ENCODE results near the gene KCNE2.

Gene KCNE2

DNA sequence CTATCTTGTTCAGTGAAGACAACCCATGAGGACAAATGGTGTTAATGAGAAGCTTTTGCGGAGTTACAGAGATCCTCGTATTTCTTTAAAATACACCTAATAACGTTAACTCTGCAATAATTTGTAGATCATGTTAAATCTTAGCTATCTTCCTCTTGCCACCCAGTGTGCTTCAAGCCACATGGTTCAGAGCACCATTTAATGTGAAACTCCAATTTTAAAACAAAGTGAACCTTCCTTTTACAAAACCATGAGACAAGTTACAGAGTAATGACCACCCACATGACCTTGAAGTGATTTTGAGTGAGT lies 1.7 kb upstream of the KCNE2 start:
- no peak overlapping the region for H3K4me2 ChIP-seq (ENCODE audit: low read length, poor library complexity, severe bottlenecking)
- no peak overlapping the region for H2BK15ac ChIP-seq (ENCODE audit: low read depth, poor library complexity, severe bottlenecking)
- no peak overlapping the region for H2BK5ac ChIP-seq (ENCODE audit: low read depth, low read length, poor library complexity, severe bottlenecking)

DNA sequence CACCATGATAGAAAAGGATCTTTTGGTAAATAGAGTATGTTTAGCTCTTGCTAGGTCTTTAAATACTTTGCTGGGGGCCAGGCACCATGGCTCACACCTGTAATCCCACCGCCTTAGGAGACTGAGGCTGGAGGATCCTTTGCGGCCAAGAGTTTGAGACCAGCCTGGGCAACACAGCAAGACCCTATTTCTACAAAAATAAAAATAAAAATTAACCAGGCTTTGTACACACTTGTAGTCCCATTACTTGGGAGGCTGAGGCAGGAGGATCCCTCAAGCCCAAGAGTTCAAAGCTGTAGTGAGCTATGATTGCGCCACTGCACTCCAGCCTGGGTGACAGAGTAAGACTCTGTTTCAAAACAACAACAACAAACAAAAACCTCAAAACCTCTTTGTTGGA lies 1.1 kb upstream of the KCNE2 start:
- no peak overlapping the region for H2AK5ac ChIP-seq (ENCODE audit: low read length, severe bottlenecking)
- H3K18ac ChIP-seq (ENCODE audit: low read depth in 1 of 2, low read length in 2 of 2) = no peak overlapping the region
- no peak overlapping the region for H2BK120ac ChIP-seq (ENCODE audit: low read depth, low read length)
- no peak overlapping the region for H2BK15ac ChIP-seq (ENCODE audit: low read depth, poor library complexity, severe bottlenecking)
- no peak overlapping the region for H2BK12ac ChIP-seq (ENCODE audit: low read length in 2 of 2)
- no peak overlapping the region for H3K27ac ChIP-seq (ENCODE audit: low read length, poor library complexity, severe bottlenecking)
- no peaks in the 10 kb centered on the region for H3K4me1 ChIP-seq (ENCODE audit: control insufficient read depth, insufficient read depth, low read depth, low read length)
- no peaks in the 10 kb centered on the region for H3K27me3 ChIP-seq (ENCODE audit: control insufficient read depth in 1 of 2, insufficient read depth in 1 of 2, low read length in 2 of 2)
- no peak for DNase-seq
- H3K4ac ChIP-seq (ENCODE audit: low read depth in 1 of 2, low read length in 2 of 2) = no peak overlapping the region
- no peaks in the 10 kb centered on the region for H3K36me3 ChIP-seq (ENCODE audit: control insufficient read depth in 1 of 2, insufficient read depth in 2 of 2, low read depth in 1 of 2, low read length in 2 of 2)
- no peak overlapping the region for H4K8ac ChIP-seq (ENCODE audit: low read length)
- 100% methylated on average over 3 of the region's 3 CpGs for WGBS
- no peaks in the 10 kb centered on the region for H3K9me3 ChIP-seq (ENCODE audit: control insufficient read depth, low read length)
- H3K23ac ChIP-seq (ENCODE audit: low read length in 2 of 2) = no peak overlapping the region
- no peak overlapping the region for H3K14ac ChIP-seq (ENCODE audit: low read length in 2 of 2)
- H2BK5ac ChIP-seq (ENCODE audit: low read depth, low read length, poor library complexity, severe bottlenecking) = no peak overlapping the region
- no peak overlapping the region for H4K91ac ChIP-seq (ENCODE audit: low read length)
- no peak overlapping the region for H3K9ac ChIP-seq (ENCODE audit: low read length)
- no peak overlapping the region for H3K4me2 ChIP-seq (ENCODE audit: low read length, poor library complexity, severe bottlenecking)
- no peaks in the 10 kb centered on the region for H3K79me1 ChIP-seq (replicated peaks; ENCODE audit: low read length, poor library complexity, severe bottlenecking)
- H3K4me3 ChIP-seq (ENCODE audit: insufficient read depth in 1 of 2, low read depth in 1 of 2, low read length in 2 of 2) = no peak overlapping the region
- no peak overlapping the region for H2AFZ ChIP-seq (ENCODE audit: low read depth, low read length)

More for the DNA sequence above, 1.7 kb upstream of the KCNE2 start:
- Histone ChIP-seq H3K9ac (ENCODE audit: low read length) (no peak overlapping the region), H3K4ac (ENCODE audit: low read depth in 1 of 2, low read length in 2 of 2) (no peak overlapping the region), H3K36me3 (ENCODE audit: control insufficient read depth in 1 of 2, insufficient read depth in 2 of 2, low read depth in 1 of 2, low read length in 2 of 2) (no peaks in the 10 kb centered on the region), H4K91ac (ENCODE audit: low read length) (no peak overlapping the region), H3K18ac (ENCODE audit: low read depth in 1 of 2, low read length in 2 of 2) (no peak overlapping the region), H3K9me3 (ENCODE audit: control insufficient read depth, low read length) (no peaks in the 10 kb centered on the region), H2AFZ (ENCODE audit: low read depth, low read length) (no peak overlapping the region), H3K23ac (ENCODE audit: low read length in 2 of 2) (no peak overlapping the region), H2AK5ac (ENCODE audit: low read length, severe bottlenecking) (no peak overlapping the region), H3K79me1 (replicated peaks; ENCODE audit: low read length, poor library complexity, severe bottlenecking) (no peaks in the 10 kb centered on the region), H3K27ac (ENCODE audit: low read length, poor library complexity, severe bottlenecking) (no peak overlapping the region), H2BK12ac (ENCODE audit: low read length in 2 of 2) (no peak overlapping the region), H3K4me1 (ENCODE audit: control insufficient read depth, insufficient read depth, low read depth, low read length) (no peaks in the 10 kb centered on the region), H3K27me3 (ENCODE audit: control insufficient read depth in 1 of 2, insufficient read depth in 1 of 2, low read length in 2 of 2) (no peaks in the 10 kb centered on the region), H4K8ac (ENCODE audit: low read length) (no peak overlapping the region), H2BK120ac (ENCODE audit: low read depth, low read length) (no peak overlapping the region), H3K14ac (ENCODE audit: low read length in 2 of 2) (no peak overlapping the region), H3K4me3 (ENCODE audit: insufficient read depth in 1 of 2, low read depth in 1 of 2, low read length in 2 of 2) (no peak overlapping the region)
- no peak for DNase-seq
- WGBS = 37% methylated on average over 3 of the region's 3 CpGs

DNA sequence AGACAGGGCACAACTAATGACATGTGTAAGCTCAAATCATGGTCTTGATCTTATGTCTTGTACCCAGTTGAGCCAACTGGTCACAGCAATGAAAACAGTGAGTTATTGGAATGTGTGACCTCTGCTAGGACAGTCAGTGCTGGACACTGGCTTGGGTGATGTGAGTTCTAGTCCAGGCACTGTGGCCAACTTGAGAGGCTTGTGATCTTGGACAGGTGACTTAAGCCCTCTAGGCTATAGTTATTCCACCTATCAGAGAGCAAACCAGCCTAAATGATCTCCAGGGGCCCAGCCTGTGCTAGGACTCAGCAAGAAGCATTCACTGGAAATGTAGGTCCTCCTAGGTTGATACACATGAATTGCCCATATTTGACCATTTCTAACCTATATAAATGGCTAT lies 1.1 kb downstream of the KCNE2 start:
- no peak overlapping the region for H3K23ac ChIP-seq (ENCODE audit: low read length in 2 of 2)
- H3K4ac ChIP-seq (ENCODE audit: low read depth in 1 of 2, low read length in 2 of 2) = no peak overlapping the region
- H3K4me2 ChIP-seq (ENCODE audit: low read length, poor library complexity, severe bottlenecking) = no peak overlapping the region
- no peak overlapping the region for H3K14ac ChIP-seq (ENCODE audit: low read length in 2 of 2)
- H3K4me1 ChIP-seq (ENCODE audit: control insufficient read depth, insufficient read depth, low read depth, low read length) = no peaks in the 10 kb centered on the region
- no peak overlapping the region for H2AFZ ChIP-seq (ENCODE audit: low read depth, low read length)
- no peak overlapping the region for H2BK12ac ChIP-seq (ENCODE audit: low read length in 2 of 2)
- no peak overlapping the region for H3K18ac ChIP-seq (ENCODE audit: low read depth in 1 of 2, low read length in 2 of 2)
- no peak overlapping the region for H2BK15ac ChIP-seq (ENCODE audit: low read depth, poor library complexity, severe bottlenecking)
- H3K27me3 ChIP-seq (ENCODE audit: control insufficient read depth in 1 of 2, insufficient read depth in 1 of 2, low read length in 2 of 2) = peaks cover 0 to 7% of the 10 kb centered on the region in 2 experiments
- H2AK5ac ChIP-seq (ENCODE audit: low read length, severe bottlenecking) = no peak overlapping the region
- H3K9ac ChIP-seq (ENCODE audit: low read length) = no peak overlapping the region
- H2BK120ac ChIP-seq (ENCODE audit: low read depth, low read length) = no peak overlapping the region
- no peak overlapping the region for H4K8ac ChIP-seq (ENCODE audit: low read length)
- DNase-seq = no peak
- H3K27ac ChIP-seq (ENCODE audit: low read length, poor library complexity, severe bottlenecking) = no peak overlapping the region
- no peaks in the 10 kb centered on the region for H3K9me3 ChIP-seq (ENCODE audit: control insufficient read depth, low read length)
- H3K79me1 ChIP-seq (replicated peaks; ENCODE audit: low read length, poor library complexity, severe bottlenecking) = no peaks in the 10 kb centered on the region
- no peak overlapping the region for H3K4me3 ChIP-seq (ENCODE audit: insufficient read depth in 1 of 2, low read depth in 1 of 2, low read length in 2 of 2)
- H2BK5ac ChIP-seq (ENCODE audit: low read depth, low read length, poor library complexity, severe bottlenecking) = no peak overlapping the region
- no peak overlapping the region for H4K91ac ChIP-seq (ENCODE audit: low read length)
- H3K36me3 ChIP-seq (ENCODE audit: control insufficient read depth in 1 of 2, insufficient read depth in 2 of 2, low read depth in 1 of 2, low read length in 2 of 2) = no peaks in the 10 kb centered on the region

DNA sequence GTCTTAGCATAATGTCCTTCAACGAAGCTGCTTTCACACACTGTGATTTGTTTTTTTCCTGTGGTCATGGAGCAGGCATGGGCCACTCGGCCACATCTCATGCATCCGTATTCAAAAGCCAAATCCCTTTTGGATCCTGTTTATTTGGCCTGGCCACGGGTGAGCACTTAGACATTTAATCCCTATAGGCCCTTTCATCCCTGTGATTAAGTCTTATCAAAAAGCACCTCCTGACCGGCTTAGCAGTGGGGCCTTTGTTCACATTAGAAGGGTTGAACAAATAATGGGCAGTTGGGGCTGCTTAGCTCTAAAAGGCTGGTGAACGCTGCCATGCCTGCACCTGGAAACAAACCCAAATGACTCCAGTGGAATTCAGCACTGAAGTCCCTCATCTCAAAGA lies 2.0 kb downstream of the KCNE2 start:
- no peak overlapping the region for H4K8ac ChIP-seq (ENCODE audit: low read length)
- no peaks in the 10 kb centered on the region for H3K36me3 ChIP-seq (ENCODE audit: control insufficient read depth in 1 of 2, insufficient read depth in 2 of 2, low read depth in 1 of 2, low read length in 2 of 2)
- H3K27ac ChIP-seq (ENCODE audit: low read length, poor library complexity, severe bottlenecking) = no peak overlapping the region
- no peak overlapping the region for H3K14ac ChIP-seq (ENCODE audit: low read length in 2 of 2)
- H2AFZ ChIP-seq (ENCODE audit: low read depth, low read length) = no peak overlapping the region
- H3K4me2 ChIP-seq (ENCODE audit: low read length, poor library complexity, severe bottlenecking) = no peak overlapping the region
- H3K9me3 ChIP-seq (ENCODE audit: control insufficient read depth, low read length) = no peaks in the 10 kb centered on the region
- no peak overlapping the region for H3K18ac ChIP-seq (ENCODE audit: low read depth in 1 of 2, low read length in 2 of 2)
- no peak overlapping the region for H2BK5ac ChIP-seq (ENCODE audit: low read depth, low read length, poor library complexity, severe bottlenecking)
- H2BK15ac ChIP-seq (ENCODE audit: low read depth, poor library complexity, severe bottlenecking) = no peak overlapping the region
- H3K4me1 ChIP-seq (ENCODE audit: control insufficient read depth, insufficient read depth, low read depth, low read length) = no peaks in the 10 kb centered on the region
- H3K23ac ChIP-seq (ENCODE audit: low read length in 2 of 2) = no peak overlapping the region
- H3K79me1 ChIP-seq (replicated peaks; ENCODE audit: low read length, poor library complexity, severe bottlenecking) = no peaks in the 10 kb centered on the region
- no peak overlapping the region for H3K4ac ChIP-seq (ENCODE audit: low read depth in 1 of 2, low read length in 2 of 2)
- H3K27me3 ChIP-seq (ENCODE audit: control insufficient read depth in 1 of 2, insufficient read depth in 1 of 2, low read length in 2 of 2) = peaks cover 0 to 7% of the 10 kb centered on the region in 2 experiments
- no peak overlapping the region for H2BK120ac ChIP-seq (ENCODE audit: low read depth, low read length)
- DNase-seq = no peak
- H2AK5ac ChIP-seq (ENCODE audit: low read length, severe bottlenecking) = no peak overlapping the region
- 93% methylated on average over 6 of the region's 6 CpGs for WGBS
- no peak overlapping the region for H3K9ac ChIP-seq (ENCODE audit: low read length)
- H3K4me3 ChIP-seq (ENCODE audit: insufficient read depth in 1 of 2, low read depth in 1 of 2, low read length in 2 of 2) = no peak overlapping the region
- H2BK12ac ChIP-seq (ENCODE audit: low read length in 2 of 2) = no peak overlapping the region
- H4K91ac ChIP-seq (ENCODE audit: low read length) = no peak overlapping the region
